ENCODE data around the gene NAMPT. TPM values are rescaled to one million over a fixed set of nuclear protein-coding genes. Genes with fewer than 3 reads are reported as not detected.

Gene NAMPT
- total and polyA plus RNA-seq, 9 of the 15 experiments (the other 6 are each of a cell fraction or from before 2014, with no cell fraction given), result 41.1 to 160 (median 106) TPM

- TF ChIP-seq SMARCC2 (IDR thresholded peaks at IDR 0.05; ENCODE audit: low read depth) (peak; percentile 91), MEF2D (tag; conservative IDR thresholded peaks at IDR 0.05; ENCODE audit: low read depth) (peak; percentile 59), E2F4 (CRISPR knock-in tag; IDR thresholded peaks at IDR 0.05; ENCODE audit: low read depth) (no peak), MTA3 (IDR thresholded peaks at IDR 0.05; ENCODE audit: borderline replicate concordance) (peak; percentile 70; the same call in 1 of the 2 replicates), HMGXB4 (CRISPR knock-in tag; IDR thresholded peaks at IDR 0.05) (no peak), ZNF77 (CRISPR knock-in tag; IDR thresholded peaks at IDR 0.05) (no peak), ZBTB11 (CRISPR knock-in tag; IDR thresholded peaks at IDR 0.05) (0 out of 6 replicates have a peak, but pooled peaks of 1 of the 3 experiments have one; percentile 42), TCF3 (CRISPR knock-in tag; IDR thresholded peaks at IDR 0.05) (peak; percentile 37), KLF10 (CRISPR knock-in tag; IDR thresholded peaks at IDR 0.05) (no peak), THAP7 (CRISPR knock-in tag; IDR thresholded peaks at IDR 0.05) (no peak), HDAC1 (IDR thresholded peaks at IDR 0.05) (peak in 1 of 2 experiments; percentile 73; a peak in 2 of 4 replicates), POLR2A (conservative IDR thresholded peaks at IDR 0.05) (no peak), SNAPC5 (CRISPR knock-in tag; IDR thresholded peaks at IDR 0.05) (no peak), ZKSCAN8 (CRISPR knock-in tag; IDR thresholded peaks at IDR 0.05) (0 out of 2 replicates have a peak, but pooled peaks have one; percentile 42), GATA2 (CRISPR knock-in tag; IDR thresholded peaks at IDR 0.05) (peak; percentile 88)
- TF ChIP-seq, protein P1, sequence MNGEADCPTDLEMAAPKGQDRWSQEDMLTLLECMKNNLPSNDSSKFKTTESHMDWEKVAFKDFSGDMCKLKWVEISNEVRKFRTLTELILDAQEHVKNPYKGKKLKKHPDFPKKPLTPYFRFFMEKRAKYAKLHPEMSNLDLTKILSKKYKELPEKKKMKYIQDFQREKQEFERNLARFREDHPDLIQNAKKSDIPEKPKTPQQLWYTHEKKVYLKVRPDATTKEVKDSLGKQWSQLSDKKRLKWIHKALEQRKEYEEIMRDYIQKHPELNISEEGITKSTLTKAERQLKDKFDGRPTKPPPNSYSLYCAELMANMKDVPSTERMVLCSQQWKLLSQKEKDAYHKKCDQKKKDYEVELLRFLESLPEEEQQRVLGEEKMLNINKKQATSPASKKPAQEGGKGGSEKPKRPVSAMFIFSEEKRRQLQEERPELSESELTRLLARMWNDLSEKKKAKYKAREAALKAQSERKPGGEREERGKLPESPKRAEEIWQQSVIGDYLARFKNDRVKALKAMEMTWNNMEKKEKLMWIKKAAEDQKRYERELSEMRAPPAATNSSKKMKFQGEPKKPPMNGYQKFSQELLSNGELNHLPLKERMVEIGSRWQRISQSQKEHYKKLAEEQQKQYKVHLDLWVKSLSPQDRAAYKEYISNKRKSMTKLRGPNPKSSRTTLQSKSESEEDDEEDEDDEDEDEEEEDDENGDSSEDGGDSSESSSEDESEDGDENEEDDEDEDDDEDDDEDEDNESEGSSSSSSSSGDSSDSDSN (IDR thresholded peaks at IDR 0.05; ENCODE audit: borderline replicate concordance in 1 of 2, low read depth in 2 of 2, low read length in 2 of 2), result 0 out of 4 replicates have a peak, but pooled peaks of 1 of the 2 experiments have one; percentile 25
- TF ChIP-seq, protein P2, sequence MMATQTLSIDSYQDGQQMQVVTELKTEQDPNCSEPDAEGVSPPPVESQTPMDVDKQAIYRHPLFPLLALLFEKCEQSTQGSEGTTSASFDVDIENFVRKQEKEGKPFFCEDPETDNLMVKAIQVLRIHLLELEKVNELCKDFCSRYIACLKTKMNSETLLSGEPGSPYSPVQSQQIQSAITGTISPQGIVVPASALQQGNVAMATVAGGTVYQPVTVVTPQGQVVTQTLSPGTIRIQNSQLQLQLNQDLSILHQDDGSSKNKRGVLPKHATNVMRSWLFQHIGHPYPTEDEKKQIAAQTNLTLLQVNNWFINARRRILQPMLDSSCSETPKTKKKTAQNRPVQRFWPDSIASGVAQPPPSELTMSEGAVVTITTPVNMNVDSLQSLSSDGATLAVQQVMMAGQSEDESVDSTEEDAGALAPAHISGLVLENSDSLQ (IDR thresholded peaks at IDR 0.05), result peak; percentile 77
These were observed 68.3 kb downstream of the NAMPT start (continued) for GRCh38 chr7:106216517-106216922.

Measured in K562 (cell line).